IMR-90 (cell line): ENCODE data around the gene OXLD1. TPM values are rescaled to one million over a fixed set of nuclear protein-coding genes. Genes with fewer than 3 reads are reported as not detected.

Experiments
- ATAC-seq: fragments of 200-7000 bp; cut with Tn5 transposase; 2 replicates; pipeline ENCODE4 v1.9.1; 2020; ENCODE audit warnings: low read depth, mild to moderate bottlenecking, moderate library complexity
- BruUV-seq: library from RNA; stranded (reverse); fragments of 400-500 nt; replicated peaks from 2 replicates; lab custom pipeline; 2021; lab: Mats Ljungman, UMichigan
- CTCF ChIA-PET: fragments of 300-600 bp; formaldehyde crosslinking; extraction: SDS; loops from one replicate; lab custom pipeline; 2021; ENCODE audit warnings: antibody characterized with exemption; lab: Yijun Ruan, JAX
- POLR2A ChIA-PET: fragments of 300-600 bp; sonication (Branson Sonifier 250); formaldehyde crosslinking; loops from one replicate; lab custom pipeline; 2022; ENCODE audit warnings: antibody characterized with exemption; ENCODE audit not compliant: unreplicated experiment; lab: Charles Lee
- DNase-seq: peaks from one replicate; pipeline ENCODE4 v3.0.0; 2013
- H2AFZ ChIP-seq: replicated peaks from 2 replicates; pipeline ENCODE3; 2013; ENCODE audit warnings: low read length, mild to moderate bottlenecking; ENCODE audit not compliant: poor library complexity
- H2AK5ac ChIP-seq: 2 replicates; pipeline ENCODE4 v1.6.1; 2013; ENCODE audit warnings: low read depth, low read length, inconsistent platforms
- H2AK9ac ChIP-seq: replicated peaks from 2 replicates; pipeline ENCODE3; 2013; ENCODE audit warnings: mild to moderate bottlenecking, low read depth, low read length, moderate library complexity; ENCODE audit not compliant: poor library complexity
- H2BK120ac ChIP-seq: 2 replicates; pipeline ENCODE4 v1.6.1; 2013; ENCODE audit warnings: low read depth, low read length, inconsistent platforms
- H2BK15ac ChIP-seq: 3 replicates; pipeline ENCODE4 v1.6.1; 2013; ENCODE audit warnings: low read depth, low read length, inconsistent platforms
- H2BK20ac ChIP-seq: 2 replicates; pipeline ENCODE4 v1.6.1; 2013; ENCODE audit warnings: low read depth, mild to moderate bottlenecking, inconsistent platforms, low read length, moderate library complexity
- H2BK5ac ChIP-seq: 2 replicates; pipeline ENCODE4 v1.6.1; 2013; ENCODE audit warnings: mild to moderate bottlenecking, low read depth, low read length, inconsistent platforms; ENCODE audit not compliant: poor library complexity, severe bottlenecking
- H3K14ac ChIP-seq: replicated peaks from 2 replicates; pipeline ENCODE4 v1.6.1; 2013; ENCODE audit warnings: low read depth, low read length, inconsistent platforms
- H3K18ac ChIP-seq: 2 replicates; pipeline ENCODE4 v1.6.1; 2013; ENCODE audit warnings: low read depth, low read length, control low read depth
- H3K23ac ChIP-seq: 2 replicates; pipeline ENCODE4 v1.6.1; 2013; ENCODE audit warnings: low read depth, low read length, inconsistent platforms
- H3K27ac ChIP-seq: 2 replicates; pipeline ENCODE4 v1.5.1; 2013; ENCODE audit warnings: mild to moderate bottlenecking, control low read depth, low read length; ENCODE audit not compliant: insufficient read depth
- H3K27me3 ChIP-seq: 2 replicates; pipeline ENCODE4 v1.6.1; 2013; ENCODE audit warnings: low read length; ENCODE audit not compliant: control insufficient read depth, insufficient read depth
- H3K36me3 ChIP-seq: 2 replicates; pipeline ENCODE4 v1.6.1; 2013; ENCODE audit warnings: low read length, mixed read lengths; ENCODE audit not compliant: control insufficient read depth, insufficient read depth
- H3K4ac ChIP-seq: 2 replicates; pipeline ENCODE4 v1.6.1; 2013; ENCODE audit warnings: low read depth, low read length, inconsistent platforms
- H3K4me1 ChIP-seq: 2 replicates; pipeline ENCODE4 v1.6.1; 2013; ENCODE audit warnings: low read length, mixed read lengths; ENCODE audit not compliant: control insufficient read depth, insufficient read depth
- H3K4me2 ChIP-seq: 2 replicates; pipeline ENCODE4 v1.6.1; 2013; ENCODE audit warnings: low read depth, mild to moderate bottlenecking, control low read depth, low read length, moderate library complexity
- H3K4me3 ChIP-seq: 2 replicates; pipeline ENCODE4 v1.5.1; 2013; ENCODE audit warnings: low read depth, mild to moderate bottlenecking, control low read depth, low read length, moderate library complexity; ENCODE audit not compliant: insufficient read depth
- H3K56ac ChIP-seq: 2 replicates; pipeline ENCODE4 v1.6.1; 2013; ENCODE audit warnings: low read length, inconsistent platforms; ENCODE audit not compliant: insufficient read depth; ENCODE audit errors: extremely low read depth
- H3K79me1 ChIP-seq, 2 experiments: 2 replicates each; pipeline ENCODE4 v1.6.1; 2013; ENCODE audit warnings: low read length in 2 of 2, inconsistent platforms in 1 of 2, low read depth in 1 of 2
- H3K9ac ChIP-seq: 2 replicates; pipeline ENCODE4 v1.6.1; 2013; ENCODE audit warnings: low read depth, low read length, control low read depth
- H3K9me1 ChIP-seq: 2 replicates; pipeline ENCODE4 v1.6.1; 2013; ENCODE audit warnings: low read length, inconsistent platforms; ENCODE audit not compliant: insufficient read depth
- H3K9me3 ChIP-seq: 2 replicates; pipeline ENCODE4 v1.6.1; 2013; ENCODE audit warnings: low read length; ENCODE audit not compliant: control insufficient read depth, insufficient read depth
- H4K20me1 ChIP-seq: 2 replicates; pipeline ENCODE4 v1.6.1; 2013; ENCODE audit warnings: low read length, inconsistent platforms; ENCODE audit not compliant: insufficient read depth
- H4K5ac ChIP-seq: 2 replicates; pipeline ENCODE4 v1.6.1; 2013; ENCODE audit warnings: mild to moderate bottlenecking, low read depth, low read length, control low read depth
- H4K8ac ChIP-seq, 2 experiments: 2 replicates each; pipeline ENCODE4 v1.6.1; 2013; ENCODE audit warnings: low read depth in 2 of 2, low read length in 2 of 2, control low read depth in 1 of 2, inconsistent platforms in 1 of 2
- H4K91ac ChIP-seq: 2 replicates; pipeline ENCODE4 v1.6.1; 2013; ENCODE audit warnings: low read depth, low read length, inconsistent platforms; ENCODE audit not compliant: insufficient read depth
- CEBPB ChIP-seq: IDR thresholded peaks from 2 replicates; pipeline ENCODE4 v1.6.1; 2012; ENCODE audit warnings: low read depth, low read length, improper control_type of control experiment
- CTCF ChIP-seq: conservative IDR thresholded peaks from 2 replicates; pipeline ENCODE4 v1.5.1; 2012; ENCODE audit warnings: mild to moderate bottlenecking, low read depth, low read length, improper control_type of control experiment
- MAFK ChIP-seq: IDR thresholded peaks from 2 replicates; pipeline ENCODE4 v1.6.1; 2012; ENCODE audit warnings: low read depth, low read length, improper control_type of control experiment
- MXI1 ChIP-seq: IDR thresholded peaks from 2 replicates; pipeline ENCODE4 v1.6.1; 2012; ENCODE audit warnings: low read depth, mild to moderate bottlenecking, low read length, moderate library complexity, borderline replicate concordance
- POLR2A ChIP-seq: IDR thresholded peaks from 2 replicates; pipeline ENCODE4 v1.6.1; 2012; ENCODE audit warnings: mild to moderate bottlenecking, low read depth, low read length
- WGBS, 2 experiments: methylation state at CpG; one replicate each; pipeline versions ENCODE4 v1.1.5 to v1.1.7; 2013; ENCODE audit warnings: missing lambda C conversion rate in 2 of 2; ENCODE audit not compliant: insufficient read length in 1 of 2; ENCODE audit errors: extremely low coverage in 2 of 2; 5-methylcytosine and 5-hydroxymethylcytosine counted together
- dilution Hi-C: fragments of 300-500 bp; cut with HindIII; formaldehyde crosslinking; loops from one replicate; pipeline ENCODE4 v1.14.3; 2018; ENCODE audit warnings: low sequenced_read_pairs; ENCODE audit not compliant: unreplicated experiment
- in situ Hi-C: fragments of 300-500 bp; cut with MboI; formaldehyde crosslinking; loops from 3 replicates; pipeline ENCODE4 v1.14.3; 2019; ENCODE audit warnings: low sequenced_read_pairs, inconsistent platforms, mixed read lengths
- intact Hi-C: fragments of 100-400 bp; cut with micrococcal nuclease; formaldehyde crosslinking; loops from 2 replicates; pipeline ENCODE4 v1.10.0; 2022
- polyA plus RNA-seq, 3 experiments: library from polyadenylated mRNA; depleted of rRNA; stranded (reverse); fragments of >200 nt; gene quantifications; 2 replicates each; pipeline ENCODE4 v1.2.3, GENCODE V29; 2012; ENCODE audit warnings: low replicate concordance in 1 of 3
- total RNA-seq: library from RNA; depleted of rRNA; stranded (reverse); fragments of >200 nt; gene quantifications from 2 replicates; pipeline ENCODE4 v1.2.3, GENCODE V29; 2012

Gene OXLD1
- total and polyA plus RNA-seq, 2 of the 4 experiments (the other 2 are of a cell fraction): 9.9 to 22.3 TPM

- TF ChIP-seq CEBPB (no peak), MAFK (no peak)
Measured at GRCh38 chr17:81644976-81645952, 21.1 kb downstream of the OXLD1 start (continued).

DNA sequence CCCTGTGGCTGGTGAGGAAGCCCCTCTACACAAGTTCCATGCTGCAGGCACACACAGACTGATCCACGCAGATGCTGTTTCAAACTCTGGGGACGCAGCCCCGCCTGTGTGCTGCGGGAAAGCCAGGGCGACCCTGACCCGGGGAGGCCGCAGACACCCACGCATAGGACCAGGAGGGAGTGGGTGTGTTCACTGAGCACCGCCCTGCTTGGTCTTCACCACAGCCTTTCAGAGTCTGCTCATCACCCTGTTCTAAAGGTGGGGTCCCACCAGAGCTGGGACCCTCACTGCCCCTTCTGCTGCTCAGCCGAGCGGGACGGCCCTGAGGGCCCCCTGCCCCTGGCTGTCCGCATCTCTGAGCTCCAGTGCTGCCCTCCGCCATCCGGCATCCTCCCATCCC is 21.9 kb downstream of the OXLD1 start:
- Histone ChIP-seq H2BK20ac (no peak overlapping the region), H2BK5ac (no peak overlapping the region), H2BK15ac (no peak overlapping the region), H3K14ac (no peak overlapping the region), H3K36me3 (0 out of 2 replicates have a peak, but pooled peaks cover 2% of the 10 kb centered on the region), H3K56ac (no peak overlapping the region), H3K9ac (no peak overlapping the region), H3K79me1 (peaks cover 5 to 9% of the 10 kb centered on the region in 2 experiments; a peak in 1 of 4 replicates), H3K9me3 (peaks cover 8% of the 10 kb centered on the region; the same call in 1 of the 2 replicates), H2BK120ac (no peak overlapping the region), H2AK5ac (no peak overlapping the region), H3K27ac (no peak overlapping the region), H3K27me3 (peaks cover 19% of the 10 kb centered on the region), H4K91ac (no peak overlapping the region), H2AK9ac (no peak overlapping the region), H3K23ac (no peak overlapping the region), H3K4ac (no peak overlapping the region), H3K9me1 (peaks cover 10% of the 10 kb centered on the region), H4K20me1 (no peaks in the 10 kb centered on the region), H2AFZ (no peak overlapping the region), H4K8ac (no peak overlapping the region), H3K4me3 (no peak overlapping the region), H4K5ac (no peak overlapping the region), H3K4me1 (peaks cover 10% of the 10 kb centered on the region), H3K4me2 (no peak overlapping the region), H3K18ac (no peak overlapping the region)
- no TSS peak for BruUV-seq
- no peak for TF ChIP-seq MXI1
- TF ChIP-seq CEBPB: no peak
- TF ChIP-seq CTCF: no peak
- TF ChIP-seq POLR2A: no peak
- dilution Hi-C loops (no loop called here), in situ Hi-C loops (no loop called here), intact Hi-C loops (no loop called here)
- DNase-seq (no peak), ATAC-seq (no peak)
- ChIA-PET POLR2A (no interaction called here), CTCF (no interaction called here)
- 86% methylated on average over 7 of the region's 15 CpGs; no CpG with 5 or more reads in 1 of the 2 experiments for WGBS, 2 experiments
